ENCODE data around the gene RBM28.

RBM28 gene

DNA sequence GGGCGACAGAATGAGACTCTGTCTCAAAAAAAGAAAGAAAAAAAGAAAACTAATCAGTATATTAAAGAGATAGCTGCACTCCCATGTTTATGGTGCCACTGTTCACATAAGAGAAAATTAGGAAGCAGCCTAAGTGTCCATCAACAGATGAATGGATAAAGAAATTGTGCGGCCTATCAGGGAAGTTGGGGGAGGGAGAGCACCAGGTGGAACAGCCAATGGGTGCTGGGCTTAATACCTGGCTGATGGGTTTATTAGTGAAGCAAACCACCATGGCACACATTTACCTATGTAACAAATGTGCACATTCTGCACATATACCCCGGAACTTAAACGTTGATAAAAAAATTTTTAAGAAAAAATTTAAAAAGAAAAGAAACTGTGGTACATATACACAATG lies 26.8 kb upstream of the RBM28 start:
- DNase-seq = no peak

DNA sequence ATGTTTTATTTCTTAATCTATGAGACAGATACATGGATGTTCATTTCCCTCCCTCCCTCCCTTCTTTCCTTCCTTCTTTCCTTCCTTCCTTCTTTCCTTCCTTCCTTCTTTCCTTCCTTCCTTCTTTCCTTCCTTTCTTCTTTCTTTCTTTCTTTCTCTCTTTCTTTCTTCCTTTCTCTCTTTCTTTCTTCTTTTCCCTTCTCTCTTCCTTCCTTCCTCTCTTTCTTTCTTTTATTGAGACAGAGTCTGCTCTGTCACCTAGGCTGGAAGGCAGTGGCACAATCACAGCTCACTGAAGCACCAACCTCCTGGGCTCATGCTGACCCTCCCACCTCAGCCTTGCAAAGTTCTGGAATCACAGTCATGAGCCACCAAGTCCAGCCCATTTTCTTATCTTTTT lies 23.3 kb upstream of the RBM28 start:
- DNase-seq = no peak

DNA sequence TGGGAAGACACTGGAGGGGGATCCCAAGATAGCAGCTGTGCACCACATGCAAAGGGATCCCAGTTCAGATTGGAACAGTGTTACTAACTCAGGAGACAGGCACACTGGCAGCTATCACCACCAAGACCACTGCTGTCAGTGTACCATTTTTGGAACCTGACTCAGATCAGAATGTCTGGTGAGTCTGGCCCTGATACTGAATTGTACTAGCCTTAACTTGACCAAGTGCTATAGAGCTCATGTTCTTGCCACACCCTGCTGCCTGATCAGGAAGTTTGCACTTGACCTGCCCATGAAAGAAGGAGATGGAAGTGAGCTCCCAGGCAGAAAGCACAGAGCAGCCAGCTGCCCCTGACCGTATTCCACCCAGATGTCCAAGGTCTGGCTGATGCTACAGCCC lies 22.6 kb upstream of the RBM28 start:
- DNase-seq = no peak

DNA sequence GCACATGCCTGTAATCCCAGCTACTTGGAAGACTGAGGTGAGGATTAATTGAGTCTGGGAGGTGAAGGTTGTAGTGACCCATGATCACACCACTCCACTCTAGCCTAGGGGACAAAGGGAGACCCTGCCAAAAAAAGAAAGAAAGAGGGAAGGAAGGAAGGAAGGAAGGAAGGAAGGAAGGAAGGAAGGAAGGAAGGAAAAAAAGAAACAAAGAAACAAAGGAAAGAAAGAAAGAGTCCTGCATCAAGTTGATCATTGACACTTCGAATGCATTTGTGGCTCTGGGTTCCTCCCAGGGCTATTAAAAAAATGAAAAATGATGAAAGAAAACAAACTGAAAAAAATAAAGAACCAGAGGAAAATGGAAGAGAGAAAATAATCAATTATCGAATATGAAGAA lies 21.7 kb upstream of the RBM28 start:
- DNase-seq = no peak

DNA sequence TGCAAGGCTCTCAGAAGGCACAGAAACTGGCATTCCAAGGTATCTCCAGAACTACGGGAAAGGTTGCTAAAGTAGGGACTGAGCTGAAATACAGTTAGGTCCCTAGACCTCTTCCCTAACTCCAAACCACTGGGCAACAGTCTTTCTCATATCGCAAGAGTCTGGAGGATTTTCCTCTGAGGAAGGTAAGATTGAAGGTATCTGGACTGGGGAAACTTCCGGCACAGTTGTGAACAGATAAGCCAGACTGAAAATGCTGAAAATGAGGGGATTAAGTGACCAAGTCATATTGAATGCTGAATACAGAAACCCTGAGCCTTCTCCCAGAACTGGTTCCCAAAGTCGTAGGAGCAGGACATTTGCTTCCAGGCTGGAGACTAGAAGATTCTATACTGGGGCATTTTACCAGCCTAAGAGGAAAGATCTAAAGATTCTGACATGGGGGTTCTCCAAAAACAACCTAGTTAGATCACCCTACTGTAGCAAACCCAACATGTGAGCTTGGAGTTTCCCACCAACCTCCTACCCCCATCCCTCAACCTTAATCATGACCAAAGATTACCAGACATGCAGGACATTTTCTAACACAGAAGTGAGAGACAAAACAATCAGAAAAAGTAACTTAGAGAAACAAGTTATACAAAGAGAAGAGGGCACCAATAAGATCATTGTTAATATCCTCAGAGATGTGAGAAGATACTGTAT lies 20.6 kb upstream of the RBM28 start:
- no peak for DNase-seq

DNA sequence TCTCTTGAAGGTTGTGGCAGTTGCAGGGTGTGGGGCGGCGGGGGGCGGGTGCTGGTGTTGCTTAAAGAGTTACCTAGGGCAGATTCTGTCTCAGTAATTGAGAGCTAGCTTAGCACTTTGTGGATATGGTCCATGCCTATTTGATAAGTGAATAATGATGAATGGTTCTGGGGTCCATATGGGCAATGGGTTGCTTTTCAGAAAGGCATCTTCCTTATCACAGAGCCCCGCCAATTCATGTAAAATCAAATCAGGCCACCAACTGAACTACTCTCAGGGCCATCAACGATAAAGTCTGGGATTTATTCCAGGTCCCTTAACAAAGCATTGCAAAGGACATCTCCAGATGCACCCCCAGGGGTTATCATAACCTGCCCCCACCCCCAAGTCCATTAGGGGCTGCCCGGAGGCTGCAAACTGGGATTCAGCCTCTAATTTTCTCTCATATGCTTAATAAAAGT lies 19.6 kb upstream of the RBM28 start:
- DNase-seq = no peak

DNA sequence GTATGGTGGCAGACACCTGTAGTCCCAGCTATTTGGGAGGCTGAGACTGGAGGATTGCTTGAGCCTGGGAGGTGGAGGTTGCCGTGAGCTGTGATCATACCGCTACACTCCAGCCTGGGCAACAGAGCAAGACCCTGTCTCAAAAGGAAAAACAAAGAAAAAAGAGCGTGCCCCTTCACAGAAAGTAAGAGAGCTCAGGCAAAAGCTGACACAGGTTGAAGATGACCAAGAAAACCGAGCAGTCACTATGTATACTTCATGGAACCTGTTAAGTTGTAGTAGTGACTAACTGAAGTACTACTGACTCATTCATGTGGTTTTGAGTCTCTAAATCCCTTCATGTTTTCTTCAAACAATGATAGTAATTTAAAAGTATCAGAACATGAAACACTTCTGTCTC lies 19.0 kb upstream of the RBM28 start:
- DNase-seq = no peak

DNA sequence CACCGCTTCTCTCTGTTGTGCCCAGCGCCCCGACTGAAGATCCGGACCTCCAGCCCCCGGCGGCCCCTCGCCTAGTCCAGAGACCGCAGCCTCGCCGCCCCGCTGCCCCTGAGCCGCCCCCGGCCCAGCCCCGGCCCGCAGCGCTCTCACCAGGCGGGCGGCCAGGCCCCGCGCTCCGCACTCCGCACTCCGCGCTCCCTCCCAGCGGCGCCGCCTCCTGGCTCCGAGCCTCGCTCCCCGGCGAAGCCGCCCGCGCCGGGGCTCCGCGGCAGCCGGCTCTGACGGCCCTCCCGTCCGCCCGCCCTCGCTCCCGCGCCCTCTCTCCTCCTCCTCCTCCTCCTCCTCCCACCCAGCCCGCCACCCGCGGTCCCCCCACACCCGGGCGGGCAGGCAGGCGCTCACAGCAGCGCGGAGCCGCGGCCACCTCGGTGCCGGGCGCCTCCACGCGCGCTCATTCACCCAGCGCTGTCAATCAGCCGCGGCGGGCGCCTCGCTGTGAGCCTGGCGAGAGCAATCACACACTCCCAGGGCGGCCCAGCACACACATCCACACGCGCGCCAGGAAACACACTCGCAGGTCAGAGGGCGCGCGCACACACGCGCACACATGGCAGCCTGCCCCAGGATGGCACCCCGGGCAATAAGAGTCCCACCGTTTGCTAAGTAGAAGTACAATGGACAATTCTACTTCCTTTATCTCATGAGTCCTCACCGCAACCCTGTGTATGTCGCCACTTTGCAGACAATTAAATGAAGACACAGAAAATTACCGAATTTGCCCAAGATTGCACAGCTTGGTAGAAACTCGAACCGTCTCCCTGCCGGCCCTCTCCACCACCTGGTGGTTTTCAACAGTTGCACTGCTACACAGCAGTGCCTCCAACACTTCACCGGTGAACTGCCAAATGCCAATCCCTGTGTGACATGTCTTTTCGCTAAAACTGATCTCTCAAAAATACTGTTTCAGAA lies 18.0 kb upstream of the RBM28 start, which contains the start of gene PRRT4:
PRRT4 (minus strand) TSS at position 280 of the 969 bp plus-strand sequence.
- DNase-seq = peak; percentile 68

DNA sequence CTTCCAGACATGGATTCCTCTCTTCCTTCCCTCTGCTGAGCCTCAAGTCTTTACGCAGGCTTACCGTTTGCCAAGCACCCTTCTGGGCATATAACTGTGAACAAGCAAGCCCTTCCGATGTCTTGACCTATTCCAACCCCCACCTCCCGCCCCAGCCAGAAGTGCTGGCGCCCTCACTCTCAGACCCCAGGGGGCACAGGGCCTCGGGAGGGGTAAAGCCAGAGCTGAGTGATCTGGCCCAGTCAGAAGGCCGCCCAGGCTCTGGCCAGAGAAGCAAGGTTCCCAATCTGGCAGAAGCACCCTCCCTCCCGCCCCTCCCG lies 16.6 kb upstream of the RBM28 start:
- DNase-seq = no peak

DNA sequence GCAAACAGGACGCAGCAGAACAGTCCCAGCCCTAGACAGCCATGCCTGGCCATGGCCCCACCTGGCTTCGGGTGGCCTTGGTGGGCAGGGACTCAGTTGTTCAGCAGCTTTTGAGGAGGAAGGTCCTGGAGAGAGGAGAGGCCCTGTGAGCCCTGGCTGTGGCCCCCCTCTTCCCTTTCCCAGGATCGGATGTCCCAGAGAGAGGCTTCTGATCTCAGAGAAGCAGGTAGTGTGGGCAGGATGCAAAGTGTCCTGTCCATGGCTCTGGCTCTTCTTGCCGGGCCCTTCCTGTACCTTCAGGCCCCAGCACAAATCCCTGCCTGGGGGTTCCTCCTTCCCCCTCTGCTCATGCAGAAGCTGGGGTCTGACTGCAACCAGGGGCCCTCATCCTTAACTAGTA lies 16.2 kb upstream of the RBM28 start:
- no peak for DNase-seq

DNA sequence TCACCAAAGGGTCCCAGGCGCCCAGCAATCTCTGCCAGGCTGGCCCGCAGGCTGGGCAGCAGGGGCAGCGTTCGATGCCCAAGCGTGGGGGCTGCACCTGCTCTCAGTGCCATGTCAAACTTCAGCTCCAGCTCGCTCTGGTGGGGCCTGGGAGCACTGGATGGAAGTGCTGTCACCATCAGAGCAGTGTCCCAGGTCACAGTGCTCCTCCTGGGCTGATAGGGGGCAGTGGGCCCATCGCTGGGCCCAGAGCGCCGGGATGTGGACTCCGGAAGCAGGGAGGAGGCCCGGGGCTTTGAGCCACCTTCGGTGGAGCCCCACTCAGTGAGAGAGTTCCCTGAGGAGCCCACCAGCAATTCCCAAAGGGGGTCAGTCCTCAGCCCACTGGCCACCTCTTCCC lies 15.6 kb upstream of the RBM28 start:
- DNase-seq = no peak

DNA sequence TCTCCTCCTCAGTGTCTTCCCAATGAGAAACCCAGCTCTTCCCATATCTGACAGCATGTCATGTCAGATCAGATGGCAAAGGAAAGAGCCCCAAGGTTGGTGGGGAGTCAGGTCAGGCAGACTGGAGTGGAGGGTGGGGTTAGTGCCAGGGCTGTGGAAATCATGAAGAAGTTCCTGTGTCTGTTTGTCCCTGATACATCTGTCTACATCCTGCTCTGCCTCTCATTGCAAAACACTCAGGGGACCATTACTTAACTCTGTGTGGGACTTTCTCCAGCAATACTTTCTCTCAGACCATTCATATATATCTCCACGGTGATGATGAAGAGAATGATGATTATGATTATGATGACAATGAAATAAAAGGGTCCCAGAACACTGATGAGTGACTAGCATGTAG lies 14.5 kb upstream of the RBM28 start:
- no peak for DNase-seq

DNA sequence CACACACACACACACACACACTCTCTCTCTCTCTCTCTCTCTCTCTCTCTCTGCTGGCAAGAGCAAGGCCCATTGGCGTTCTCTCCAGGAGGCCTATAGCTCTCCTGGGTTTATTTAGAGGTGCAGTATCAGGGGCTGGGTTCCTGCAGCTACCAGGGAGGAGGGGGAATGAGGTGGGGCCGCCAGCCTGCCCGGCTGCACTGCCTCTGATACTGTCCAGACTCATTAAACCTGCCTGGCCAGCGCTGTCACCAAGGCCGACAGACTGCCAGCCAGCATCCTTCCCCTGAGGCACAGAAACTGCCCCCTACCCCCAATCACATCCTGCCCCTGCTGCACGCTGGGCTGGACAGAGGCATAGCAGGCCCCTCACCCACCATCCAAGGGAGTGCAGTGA lies 13.5 kb upstream of the RBM28 start:
- DNase-seq = no peak

DNA sequence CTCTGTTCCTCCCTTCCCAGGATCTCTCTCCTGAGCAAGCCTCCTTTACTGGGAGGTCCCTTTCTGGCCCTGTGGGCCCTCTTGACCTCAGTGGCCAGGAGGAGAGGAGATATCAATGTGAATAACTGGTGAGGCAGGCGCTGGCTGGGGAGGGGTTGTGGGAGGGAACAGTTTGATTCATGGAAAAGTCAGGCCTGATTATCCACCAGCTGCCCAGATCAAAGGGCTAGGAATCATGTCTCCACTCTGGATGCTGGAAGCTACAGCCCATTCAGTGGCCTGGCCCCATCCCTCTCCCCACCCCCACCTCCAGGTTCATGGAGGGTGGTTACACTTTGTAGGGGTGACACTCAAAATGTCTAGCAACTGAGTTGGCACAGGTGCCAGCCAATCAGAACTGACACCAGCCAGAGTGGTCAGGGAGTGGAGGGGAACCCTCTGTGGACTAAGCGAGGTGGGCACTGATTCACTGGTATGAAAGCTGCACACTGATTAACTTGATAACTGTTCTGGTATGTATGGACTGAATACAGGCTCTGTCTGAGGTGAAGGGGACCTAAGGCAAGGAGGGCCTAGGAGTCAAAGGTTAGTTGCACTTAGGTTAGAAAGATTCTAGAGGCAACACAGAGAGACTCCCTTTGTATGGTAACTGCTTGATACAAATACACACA lies 13.0 kb upstream of the RBM28 start:
- no peak for DNase-seq

DNA sequence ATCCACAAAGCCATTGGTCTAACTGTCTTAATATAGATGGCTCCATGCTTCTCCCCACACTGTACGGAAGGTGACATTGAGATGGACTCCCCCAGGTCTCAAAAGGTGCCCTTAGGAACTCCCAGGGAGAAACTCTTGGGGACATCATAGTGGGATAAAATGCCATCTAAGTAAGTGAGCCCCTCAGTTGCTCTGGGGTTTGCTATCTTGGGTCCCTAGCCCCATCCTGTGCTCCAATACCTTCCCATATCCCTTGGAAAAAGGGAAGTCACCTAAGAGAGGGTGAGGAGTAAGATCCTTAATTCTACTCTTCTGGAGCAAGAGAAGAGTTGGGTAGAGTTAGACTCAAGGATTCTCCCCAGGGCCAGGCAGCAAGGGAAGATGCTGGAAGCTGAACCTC lies 9.9 kb upstream of the RBM28 start:
- no peak for DNase-seq

DNA sequence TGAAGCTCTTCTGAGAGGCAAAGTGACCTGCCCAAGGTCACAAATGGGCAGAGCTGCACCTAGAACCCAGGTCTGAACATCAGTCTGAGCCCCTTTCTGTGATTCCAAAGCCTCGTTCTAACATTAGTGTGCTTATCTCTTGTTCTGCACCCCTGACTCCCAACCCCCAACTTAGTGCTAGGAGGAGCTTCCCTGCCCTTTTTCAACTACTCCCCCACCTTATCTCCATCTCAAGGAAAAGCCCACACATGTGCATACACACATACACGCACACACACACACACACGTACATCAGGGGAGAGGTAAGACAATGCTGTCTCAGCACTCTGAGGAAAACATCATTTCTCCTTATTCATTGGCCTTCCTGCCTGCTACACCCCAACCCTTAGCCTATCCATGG lies 9.5 kb upstream of the RBM28 start:
- no peak for DNase-seq

DNA sequence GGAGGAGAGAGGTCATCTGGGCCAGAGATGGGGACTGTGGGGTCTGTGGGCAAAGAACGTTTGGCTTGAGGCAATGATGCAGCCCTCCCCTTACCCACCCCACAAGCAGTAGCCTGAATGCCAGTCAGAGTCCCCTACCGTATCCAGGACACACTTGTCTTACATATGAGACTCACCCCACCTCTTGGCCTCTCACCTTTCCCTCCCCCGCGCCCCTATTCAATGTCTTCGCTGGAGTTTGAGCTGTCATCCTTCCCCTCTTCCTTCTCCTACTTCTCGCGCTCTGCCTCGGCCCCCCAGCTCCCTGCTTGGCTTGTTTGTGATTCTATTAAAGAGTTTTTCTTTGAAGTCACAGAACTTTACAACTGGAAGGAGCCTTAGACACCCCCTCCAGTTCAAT lies 8.9 kb upstream of the RBM28 start:
- DNase-seq = no peak

DNA sequence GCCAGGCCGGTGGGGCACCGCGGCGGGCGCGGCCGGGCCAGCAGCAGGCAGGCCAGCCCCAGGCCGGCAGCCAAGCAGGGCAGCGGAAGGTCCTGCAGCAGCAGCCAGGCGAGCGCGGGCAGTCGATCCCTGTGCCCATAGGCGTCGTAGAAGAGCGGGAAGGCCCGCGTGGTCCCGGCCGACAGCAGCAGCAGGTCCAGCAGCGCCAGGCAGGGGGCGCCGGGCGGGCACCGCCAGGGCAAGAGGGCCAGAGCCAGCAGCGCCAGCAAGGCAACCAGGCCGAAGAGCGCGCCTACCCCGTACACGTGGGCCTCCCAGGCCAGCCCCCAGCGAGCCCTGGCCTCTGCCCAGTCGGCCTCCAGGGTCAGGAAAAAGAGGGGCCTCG lies 8.4 kb upstream of the RBM28 start:
- peak; percentile 34 for DNase-seq

DNA sequence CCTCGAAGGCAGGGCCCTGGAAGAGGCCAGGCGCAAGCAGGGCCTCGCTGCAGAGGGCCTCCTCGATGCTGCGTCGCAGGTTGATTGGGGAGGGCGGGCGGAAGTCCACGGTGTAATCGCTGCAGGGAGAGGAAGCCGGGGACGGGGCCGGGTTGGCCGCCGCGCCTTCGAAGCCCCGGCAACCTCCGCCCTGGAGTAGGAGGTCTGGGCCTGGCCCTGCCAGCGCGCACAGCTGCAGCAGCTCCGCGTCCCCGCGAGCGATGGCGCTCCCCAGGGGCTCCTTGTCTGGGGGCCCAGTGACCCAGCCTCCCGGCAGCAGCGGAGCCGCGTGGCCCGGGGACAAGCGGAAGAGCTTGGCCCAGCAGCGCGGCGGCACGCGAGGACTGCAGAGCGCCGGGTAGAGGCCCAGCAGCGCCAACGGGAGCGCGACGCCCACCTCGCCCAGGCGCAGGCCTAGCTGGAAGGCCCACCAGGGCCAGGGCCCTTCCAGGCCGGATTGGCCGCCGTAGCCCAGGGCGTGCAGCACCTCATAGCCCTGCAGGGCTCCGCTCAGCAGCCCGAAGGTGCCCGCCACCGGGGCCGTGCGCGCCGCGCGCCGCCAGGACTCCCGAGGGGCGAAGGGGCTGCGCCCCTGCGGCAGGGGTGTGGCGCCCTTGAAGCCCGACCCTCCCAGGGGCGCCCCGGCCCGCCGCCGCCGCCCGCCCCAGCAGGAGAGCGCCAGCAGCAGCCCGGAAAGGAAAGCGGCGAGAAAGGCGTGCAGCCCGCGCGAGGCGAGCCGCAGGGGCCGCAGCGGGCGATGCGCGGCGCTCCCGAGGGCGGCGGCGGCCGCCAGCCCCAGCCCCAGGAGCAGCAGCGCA lies 7.8 kb upstream of the RBM28 start:
- peak; percentile 19 for DNase-seq

DNA sequence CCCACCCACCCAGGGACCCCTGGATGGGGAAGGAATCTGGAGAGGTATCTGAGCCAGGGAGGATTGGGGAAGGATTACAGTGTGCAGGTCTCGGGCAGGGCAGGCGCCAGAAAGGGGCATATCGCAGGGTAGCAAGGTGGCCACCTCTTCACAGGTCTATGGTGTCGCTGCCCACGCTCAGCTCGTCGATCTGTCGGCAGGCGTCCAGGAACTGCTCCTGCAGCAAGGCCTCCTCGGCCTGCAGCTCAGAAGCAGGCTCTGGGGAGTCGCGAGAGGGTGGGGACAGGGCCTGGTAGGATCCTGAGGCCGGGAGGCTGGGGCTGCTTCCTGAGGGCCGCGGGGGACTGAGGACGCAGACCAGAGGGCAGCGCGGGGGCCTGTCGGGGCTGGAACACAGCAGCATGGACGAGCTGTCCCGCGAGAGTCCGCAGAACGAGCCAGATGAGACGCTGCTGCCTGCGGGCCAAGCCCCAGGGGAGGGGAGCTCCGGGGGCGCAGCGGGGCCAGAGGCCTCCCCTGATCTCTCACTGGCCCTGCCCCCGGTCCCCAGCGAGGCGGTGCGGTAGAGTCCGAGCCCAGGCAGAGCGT lies 7.1 kb upstream of the RBM28 start:
- no peak for DNase-seq

DNA sequence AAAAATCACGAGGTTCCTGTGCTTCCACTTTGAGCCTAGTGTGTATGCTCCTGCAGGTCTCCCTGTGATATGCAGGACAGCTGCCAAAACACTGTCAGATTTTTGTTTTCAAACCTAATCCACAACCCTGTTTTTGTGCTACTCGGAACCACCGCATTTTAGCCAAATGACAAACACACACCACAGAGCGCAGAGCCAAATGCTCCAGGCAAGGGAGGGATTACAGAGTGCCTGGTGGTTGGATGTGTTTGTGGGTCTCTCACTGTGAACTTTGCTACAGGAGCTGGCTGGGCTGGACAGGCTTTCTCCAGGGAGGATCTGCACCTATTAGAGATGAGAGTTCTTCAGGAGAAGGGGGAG lies 5.7 kb upstream of the RBM28 start:
- no peak for DNase-seq

DNA sequence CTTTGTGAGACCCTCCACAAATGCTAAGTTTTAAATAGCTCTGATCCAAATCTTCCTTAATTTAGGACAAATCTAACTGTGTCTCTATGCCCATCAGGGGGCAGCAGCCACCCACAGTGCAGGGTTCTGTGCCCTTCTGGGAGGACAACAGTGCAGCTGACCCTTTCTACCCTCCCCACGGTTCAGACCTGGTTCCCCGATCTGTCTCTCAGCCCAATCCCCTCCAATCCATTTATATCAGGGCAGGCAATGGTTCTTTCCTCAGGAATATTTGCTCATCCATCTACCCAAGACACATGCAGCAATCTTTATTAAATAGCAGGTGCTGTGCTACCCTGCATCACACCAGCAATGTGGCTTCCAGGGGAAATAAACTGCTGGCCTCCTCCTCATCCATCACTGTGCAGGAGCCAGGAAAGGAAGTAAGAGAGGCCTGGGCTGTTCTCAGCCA lies 4.0 kb upstream of the RBM28 start:
- peak; percentile 64 for DNase-seq

DNA sequence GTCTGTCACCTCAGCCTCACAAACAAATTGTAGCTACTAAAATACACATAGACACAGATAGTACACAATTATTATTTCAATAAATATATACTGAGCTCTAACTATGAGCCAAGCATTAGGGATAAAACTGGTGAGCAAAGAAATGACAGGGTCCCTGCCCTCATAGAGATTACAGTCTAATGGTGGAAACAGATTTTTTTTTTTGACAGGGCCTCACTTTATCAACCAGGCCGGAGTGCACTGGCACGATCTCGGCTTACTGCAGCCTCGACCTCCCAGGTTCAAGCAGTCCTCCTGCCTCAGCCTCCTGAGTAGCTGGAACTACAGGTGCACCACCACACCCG lies 695 bp upstream of the RBM28 start:
- no peak for DNase-seq
